ENCODE results near the gene SETD2.

DNA sequence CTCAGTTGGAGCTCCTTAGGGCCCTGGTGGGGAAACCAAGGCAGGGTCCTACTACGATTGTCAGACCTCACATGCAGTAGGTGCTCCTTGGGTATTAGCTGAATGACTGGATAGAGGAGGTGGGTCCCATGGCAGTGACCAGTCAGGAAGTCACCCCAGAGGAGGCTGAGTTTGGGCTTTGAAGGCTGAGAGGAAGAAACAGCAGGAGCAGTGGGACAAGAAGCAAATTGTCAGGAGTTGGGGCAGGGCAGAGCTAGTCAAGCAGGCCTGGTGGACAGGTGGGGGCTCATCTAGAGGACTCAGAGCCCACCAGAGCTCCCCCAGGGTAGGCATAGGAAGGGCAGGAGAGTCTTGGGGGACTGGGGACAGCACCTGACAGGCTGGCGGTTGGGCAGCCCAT is 181.4 kb downstream of the SETD2 start:
- TF ChIP-seq CTCF (conservative IDR thresholded peaks at IDR 0.05; ENCODE audit: low read depth, low read length), result no peak
- no peak for TF ChIP-seq EZH2 (IDR thresholded peaks at IDR 0.05; ENCODE audit: low read length, unreplicated experiment)
- no peak for TF ChIP-seq EZH2phosphoT487 (IDR thresholded peaks at IDR 0.05; ENCODE audit: borderline replicate concordance, low read length)
